Measurements from ENCODE around the gene DDTL.

Gene DDTL

GRCh38 chr22:24007253-24008021, 40.7 kb downstream of the DDTL start:
- no peak for DNase-seq

- no peak for DNase-seq
These were observed 41.3 kb downstream of the DDTL start for GRCh38 chr22:24008022-24008283.

- DNase-seq = no peak
These were observed 41.9 kb downstream of the DDTL start for GRCh38 chr22:24008381-24009226.

- no peak for DNase-seq
These were observed 42.7 kb downstream of the DDTL start for GRCh38 chr22:24009227-24010017.

GRCh38 chr22:24010018-24010391, 43.3 kb downstream of the DDTL start:
- DNase-seq = no peak

- no peak for DNase-seq
These were observed 45.0 kb downstream of the DDTL start for GRCh38 chr22:24011735-24012068.

GRCh38 chr22:24016156-24016555, 49.5 kb downstream of the DDTL start:
- no peak for DNase-seq

GRCh38 chr22:24021304-24021703, 54.6 kb downstream of the DDTL start:
- DNase-seq = no peak

All from stimulated activated CD4-positive, alpha-beta T cell treated with anti-CD3 and anti-CD28 coated beads, Interleukin-4, amount 100 ng/mL, for 4 hours (primary cell).